HEK293T (cell line): Measurements from ENCODE around the gene PRPF39.

Experiments used
- BHLHE40 ChIP-seq: fragments of 450-650 bp; IDR thresholded peaks from 2 replicates; pipeline ENCODE4 v1.6.1; 2016; ENCODE audit warnings: mild to moderate bottlenecking, moderate library complexity, borderline replicate concordance
- FOXA1 ChIP-seq: fragments of 450-650 bp; IDR thresholded peaks from 2 replicates; pipeline ENCODE4 v1.6.1; 2016; ENCODE audit warnings: mild to moderate bottlenecking
- FOXK2 ChIP-seq: fragments of 450-650 bp; IDR thresholded peaks from 2 replicates; pipeline ENCODE4 v1.6.1; 2016; ENCODE audit warnings: mild to moderate bottlenecking
- FOXM1 ChIP-seq: fragments of 450-650 bp; IDR thresholded peaks from 2 replicates; pipeline ENCODE4 v1.6.1; 2017; ENCODE audit warnings: mild to moderate bottlenecking, borderline replicate concordance
- LEF1 ChIP-seq: fragments of 450-650 bp; IDR thresholded peaks from 2 replicates; pipeline ENCODE4 v1.6.1; 2017; ENCODE audit warnings: mild to moderate bottlenecking, borderline replicate concordance
- NFRKB ChIP-seq: fragments of 450-650 bp; IDR thresholded peaks from 2 replicates; pipeline ENCODE4 v1.6.1; 2016; ENCODE audit warnings: mild to moderate bottlenecking, moderate library complexity
- SP1 ChIP-seq: fragments of 450-650 bp; IDR thresholded peaks from 2 replicates; pipeline ENCODE4 v1.6.1; 2017
- TARDBP ChIP-seq: fragments of 450-650 bp; IDR thresholded peaks from 2 replicates; pipeline ENCODE4 v1.6.1; 2016

DNA sequence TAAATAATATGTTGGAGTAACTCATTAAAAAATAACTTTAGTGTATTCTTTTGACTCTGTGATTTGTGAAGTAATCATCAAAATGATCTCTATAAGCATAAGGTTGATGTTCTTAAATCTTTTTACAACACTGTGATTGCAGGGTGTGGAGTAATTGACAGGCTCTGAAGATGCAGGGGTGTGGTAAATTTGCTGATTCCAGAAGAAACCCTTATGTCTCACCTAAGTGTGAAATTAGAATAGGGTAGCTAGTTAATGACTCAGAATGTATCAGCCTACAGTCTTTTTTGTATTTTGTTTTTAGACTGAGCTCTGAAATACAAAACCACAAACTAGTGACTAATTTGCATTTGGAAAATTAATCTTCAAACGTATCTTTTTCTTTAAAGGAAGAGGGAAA is 5.9 kb downstream of the PRPF39 start:
- TF ChIP-seq FOXK2 = no peak
- no peak for TF ChIP-seq SP1
- no peak for TF ChIP-seq NFRKB
- TF ChIP-seq FOXA1 = no peak
- TF ChIP-seq LEF1 = no peak
- TF ChIP-seq TARDBP = no peak
- TF ChIP-seq BHLHE40 = no peak
- no peak for TF ChIP-seq FOXM1
